NCI-H446 (cell line): Measurements from ENCODE around the gene MAGEA9.
"Not testable (repeated sequence)": the region's sequence is repeated elsewhere in the genome, so short reads cannot be mapped to it uniquely, and the experiment has no call there.

ENCODE experiments used
- DNase-seq, 2 experiments: peaks; one replicate each; lab custom pipeline; 2025; lab: John Stamatoyannopoulos, UW

Gene MAGEA9

DNA sequence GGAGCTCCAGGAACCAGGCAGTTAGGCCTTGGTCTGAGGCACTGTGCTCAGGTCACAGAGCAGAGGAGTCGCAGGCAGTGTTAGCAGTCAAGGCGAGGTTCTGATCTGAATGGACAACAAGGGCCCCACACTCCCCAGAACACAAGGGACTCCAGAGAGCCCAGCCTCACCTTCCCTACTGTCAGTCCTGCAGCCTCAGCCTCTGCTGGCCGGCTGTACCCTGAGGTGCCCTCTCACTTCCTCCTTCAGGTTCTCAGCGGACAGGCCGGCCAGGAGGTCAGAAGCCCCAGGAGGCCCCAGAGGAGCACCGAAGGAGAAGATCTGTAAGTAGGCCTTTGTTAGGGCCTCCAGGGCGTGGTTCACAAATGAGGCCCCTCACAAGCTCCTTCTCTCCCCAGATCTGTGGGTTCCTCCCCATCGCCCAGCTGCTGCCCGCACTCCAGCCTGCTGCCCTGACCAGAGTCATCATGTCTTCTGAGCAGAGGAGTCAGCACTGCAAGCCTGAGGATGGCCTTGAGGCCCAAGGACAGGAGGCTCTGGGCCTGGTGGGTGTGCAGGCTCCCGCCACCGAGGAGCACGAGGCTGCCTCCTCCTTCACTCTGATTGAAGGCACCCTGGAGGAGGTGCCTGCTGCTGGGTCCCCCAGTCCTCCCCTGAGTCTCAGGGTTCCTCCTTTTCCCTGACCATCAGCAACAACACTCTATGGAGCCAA is 26.2 kb downstream of the MAGEA9 start:
- DNase-seq, result no peak

DNA sequence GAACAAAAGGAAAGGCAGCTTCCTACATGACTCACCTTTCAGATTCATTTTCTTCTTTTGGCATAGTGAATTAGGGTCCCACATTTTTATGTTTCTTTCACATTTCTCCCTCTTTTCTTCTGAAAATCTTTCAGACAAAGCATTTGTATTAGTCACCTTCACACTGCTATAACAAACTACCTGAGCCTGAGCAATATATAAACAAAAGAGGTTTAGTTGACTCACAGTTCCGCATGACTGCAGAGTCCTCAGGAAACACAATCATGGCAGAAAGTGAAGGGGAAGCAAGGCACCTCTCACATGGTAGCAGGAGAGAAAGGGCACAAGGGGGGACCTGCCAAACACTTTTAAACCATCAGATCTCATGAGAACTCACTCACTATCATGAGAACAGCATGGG is 36.9 kb downstream of the MAGEA9 start:
- DNase-seq, result no peak

- no peak for DNase-seq
These were observed 37.6 kb downstream of the MAGEA9 start for GRCh38 chrX:149819371-149819770.

GRCh38 chrX:149825424-149825823 is 43.7 kb downstream of the MAGEA9 start:
- peak in 1 of 2 experiments; percentile 25 for DNase-seq

- DNase-seq, result no peak
These were observed 45.5 kb downstream of the MAGEA9 start for GRCh38 chrX:149827254-149827653.

GRCh38 chrX:149829751-149830191 is 48.0 kb downstream of the MAGEA9 start:
- no peak for DNase-seq

GRCh38 chrX:149830192-149830873 is 48.6 kb downstream of the MAGEA9 start:
- no peak for DNase-seq

DNA sequence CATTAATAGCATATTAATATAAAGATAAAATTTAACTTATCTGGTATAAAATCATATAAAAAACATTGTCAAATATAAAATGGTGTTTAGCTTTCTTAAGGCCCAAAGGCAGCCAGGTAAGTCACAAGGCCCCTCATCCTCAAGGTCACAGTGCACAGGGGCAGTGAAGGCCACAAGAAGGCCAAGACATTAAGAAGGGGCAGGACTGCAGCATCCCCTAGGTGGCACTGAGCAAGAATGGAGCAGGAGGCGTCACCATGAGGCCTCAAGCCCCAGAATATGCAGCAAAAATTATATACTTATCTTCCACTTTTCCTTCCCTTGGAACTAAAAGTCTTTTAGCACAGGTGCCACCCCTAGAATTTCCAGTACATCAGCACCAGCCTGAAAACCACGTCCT is 49.7 kb downstream of the MAGEA9 start:
- DNase-seq, result no peak

GRCh38 chrX:149836728-149837127 is 55.0 kb downstream of the MAGEA9 start:
- DNase-seq, result not testable (repeated sequence)

DNA sequence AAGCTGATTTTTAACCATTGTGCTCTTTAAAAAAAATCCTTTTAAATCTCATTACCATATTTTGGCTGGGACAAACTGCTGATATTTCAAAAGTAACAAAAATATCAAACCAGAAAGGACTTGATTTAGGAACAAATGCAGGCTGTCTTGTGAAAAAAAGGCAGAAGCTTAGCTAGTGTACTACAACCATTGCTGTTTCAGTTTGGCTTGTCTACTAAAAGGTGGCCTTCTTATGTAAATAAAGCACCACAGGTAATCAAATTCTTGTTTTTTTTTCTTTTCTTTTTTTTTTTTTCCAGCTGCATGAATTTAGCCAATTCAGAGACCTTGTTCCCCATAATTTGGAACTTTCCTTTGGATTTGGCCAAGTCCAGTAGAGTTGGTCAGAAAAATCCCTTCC is 55.4 kb downstream of the MAGEA9 start:
- DNase-seq, result no peak
